ENCODE data around the gene RFT1. TPM values are rescaled to one million over a fixed set of nuclear protein-coding genes. Genes with fewer than 3 reads are reported as not detected.

The RFT1 gene
- total RNA-seq, 1 donor, result 11.9 TPM

GRCh38 chr3:53171827-53172505 lies 41.7 kb upstream of the RFT1 start:
- Histone ChIP-seq H2AFZ (ENCODE audit: low read length) (no peak overlapping the region), H3K27ac (ENCODE audit: low read depth, low read length) (no peak overlapping the region), H3K27me3 (ENCODE audit: insufficient read depth, low read length) (no peaks in the 10 kb centered on the region), H4K20me1 (ENCODE audit: insufficient read depth, low read length) (peaks cover 11% of the 10 kb centered on the region), H3K4me1 (ENCODE audit: insufficient read depth, low read length) (peaks cover 17% of the 10 kb centered on the region), H3K4me3 (ENCODE audit: insufficient read depth, low read length) (no peak overlapping the region), H3K36me3 (ENCODE audit: insufficient read depth, low read length) (no peaks in the 10 kb centered on the region), H3K4me2 (ENCODE audit: insufficient read depth, low read length) (no peak overlapping the region), H3K9me3 (ENCODE audit: low read depth, low read length) (no peaks in the 10 kb centered on the region), H3K79me2 (ENCODE audit: insufficient read depth, low read length) (peaks cover 41% of the 10 kb centered on the region)
- no peak for TF ChIP-seq CTCF (IDR thresholded peaks at IDR 0.05; ENCODE audit: extremely low read depth, low read depth, low read length)
- no peak for DNase-seq (ENCODE audit: insufficient read length, low spot score, missing footprints)

- Histone ChIP-seq H4K20me1 (ENCODE audit: insufficient read depth, low read length) (peaks cover 6% of the 10 kb centered on the region), H3K4me3 (ENCODE audit: insufficient read depth, low read length) (no peak overlapping the region), H3K4me2 (ENCODE audit: insufficient read depth, low read length) (no peak overlapping the region), H3K79me2 (ENCODE audit: insufficient read depth, low read length) (peaks cover 46% of the 10 kb centered on the region), H3K36me3 (ENCODE audit: insufficient read depth, low read length) (no peaks in the 10 kb centered on the region), H3K27me3 (ENCODE audit: insufficient read depth, low read length) (no peaks in the 10 kb centered on the region), H2AFZ (ENCODE audit: low read length) (no peak overlapping the region), H3K27ac (ENCODE audit: low read depth, low read length) (no peak overlapping the region), H3K9me3 (ENCODE audit: low read depth, low read length) (no peaks in the 10 kb centered on the region), H3K4me1 (ENCODE audit: insufficient read depth, low read length) (peaks cover 24% of the 10 kb centered on the region)
- TF ChIP-seq CTCF (IDR thresholded peaks at IDR 0.05; ENCODE audit: extremely low read depth, low read depth, low read length), result no peak
- DNase-seq (ENCODE audit: insufficient read length, low spot score, missing footprints), result no peak
These were observed 40.8 kb upstream of the RFT1 start for GRCh38 chr3:53171064-53171418.

- no peak overlapping the region for H3K4me2 ChIP-seq (ENCODE audit: insufficient read depth, low read length)
- H4K20me1 ChIP-seq (ENCODE audit: insufficient read depth, low read length), result peaks cover under 1% of the 10 kb centered on the region
- peaks cover 40% of the 10 kb centered on the region for H3K79me2 ChIP-seq (ENCODE audit: insufficient read depth, low read length)
- H3K36me3 ChIP-seq (ENCODE audit: insufficient read depth, low read length), result no peaks in the 10 kb centered on the region
- no peak overlapping the region for H3K4me3 ChIP-seq (ENCODE audit: insufficient read depth, low read length)
- no peak for DNase-seq (ENCODE audit: insufficient read length, low spot score, missing footprints)
- no peaks in the 10 kb centered on the region for H3K9me3 ChIP-seq (ENCODE audit: low read depth, low read length)
- peaks cover 21% of the 10 kb centered on the region for H3K4me1 ChIP-seq (ENCODE audit: insufficient read depth, low read length)
- no peak for TF ChIP-seq CTCF (IDR thresholded peaks at IDR 0.05; ENCODE audit: extremely low read depth, low read depth, low read length)
- no peak overlapping the region for H3K27ac ChIP-seq (ENCODE audit: low read depth, low read length)
- no peak overlapping the region for H2AFZ ChIP-seq (ENCODE audit: low read length)
- H3K27me3 ChIP-seq (ENCODE audit: insufficient read depth, low read length), result no peaks in the 10 kb centered on the region
These were observed 40.3 kb upstream of the RFT1 start for GRCh38 chr3:53170325-53171063.

GRCh38 chr3:53169832-53170324 lies 39.6 kb upstream of the RFT1 start:
- H3K4me3 ChIP-seq (ENCODE audit: insufficient read depth, low read length), result no peak overlapping the region
- no peak overlapping the region for H3K27ac ChIP-seq (ENCODE audit: low read depth, low read length)
- no peaks in the 10 kb centered on the region for H3K36me3 ChIP-seq (ENCODE audit: insufficient read depth, low read length)
- peaks cover 40% of the 10 kb centered on the region for H3K79me2 ChIP-seq (ENCODE audit: insufficient read depth, low read length)
- no peak for TF ChIP-seq CTCF (IDR thresholded peaks at IDR 0.05; ENCODE audit: extremely low read depth, low read depth, low read length)
- H3K9me3 ChIP-seq (ENCODE audit: low read depth, low read length), result no peaks in the 10 kb centered on the region
- no peaks in the 10 kb centered on the region for H4K20me1 ChIP-seq (ENCODE audit: insufficient read depth, low read length)
- H3K4me1 ChIP-seq (ENCODE audit: insufficient read depth, low read length), result peaks cover 16% of the 10 kb centered on the region
- H3K27me3 ChIP-seq (ENCODE audit: insufficient read depth, low read length), result no peaks in the 10 kb centered on the region
- H2AFZ ChIP-seq (ENCODE audit: low read length), result no peak overlapping the region
- H3K4me2 ChIP-seq (ENCODE audit: insufficient read depth, low read length), result no peak overlapping the region
- no peak for DNase-seq (ENCODE audit: insufficient read length, low spot score, missing footprints)

Data from osteoblast (primary cell).